ENCODE measurements around the gene BRAF.

Gene BRAF

GRCh38 chr7:140738280-140738679, 186.4 kb downstream of the BRAF start:
- Histone ChIP-seq H3K27me3 (no peaks in the 10 kb centered on the region), H3K4me3 (ENCODE audit: low read depth, low read length) (no peak overlapping the region), H3K9me3 (no peaks in the 10 kb centered on the region), H3K4me1 (no peaks in the 10 kb centered on the region), H3K36me3 (peaks cover 5% of the 10 kb centered on the region; the same call in 1 of the 2 replicates)
- DNase-seq = no peak
- no peak for TF ChIP-seq CTCF (IDR thresholded peaks at IDR 0.05; ENCODE audit: low read depth, low read length)

GRCh38 chr7:140734729-140735128, 190.0 kb downstream of the BRAF start:
- DNase-seq = no peak
- H3K27me3 ChIP-seq = no peaks in the 10 kb centered on the region
- H3K9me3 ChIP-seq = no peaks in the 10 kb centered on the region
- H3K4me1 ChIP-seq = no peaks in the 10 kb centered on the region
- no peak for TF ChIP-seq CTCF (IDR thresholded peaks at IDR 0.05; ENCODE audit: low read depth, low read length)
- H3K4me3 ChIP-seq (ENCODE audit: low read depth, low read length) = no peak overlapping the region
- peaks cover 5% of the 10 kb centered on the region; the same call in 1 of the 2 replicates for H3K36me3 ChIP-seq

- no peaks in the 10 kb centered on the region for H3K27me3 ChIP-seq
- DNase-seq = no peak
- no peaks in the 10 kb centered on the region for H3K4me1 ChIP-seq
- no peak overlapping the region for H3K4me3 ChIP-seq (ENCODE audit: low read depth, low read length)
- no peaks in the 10 kb centered on the region for H3K9me3 ChIP-seq
- H3K36me3 ChIP-seq = peaks cover 5% of the 10 kb centered on the region; the same call in 1 of the 2 replicates
- 0 out of 2 replicates have a peak, but pooled peaks have one; percentile 1 for TF ChIP-seq CTCF (IDR thresholded peaks at IDR 0.05; ENCODE audit: low read depth, low read length)
Observed at GRCh38 chr7:140734096-140734495, 190.6 kb downstream of the BRAF start.

GRCh38 chr7:140732416-140732815, 192.3 kb downstream of the BRAF start:
- no peak overlapping the region for H3K4me3 ChIP-seq (ENCODE audit: low read depth, low read length)
- H3K36me3 ChIP-seq = no peaks in the 10 kb centered on the region
- no peak for TF ChIP-seq CTCF (IDR thresholded peaks at IDR 0.05; ENCODE audit: low read depth, low read length)
- no peaks in the 10 kb centered on the region for H3K4me1 ChIP-seq
- no peaks in the 10 kb centered on the region for H3K27me3 ChIP-seq
- no peak for DNase-seq
- no peaks in the 10 kb centered on the region for H3K9me3 ChIP-seq

- H3K36me3 ChIP-seq = no peaks in the 10 kb centered on the region
- TF ChIP-seq CTCF (IDR thresholded peaks at IDR 0.05; ENCODE audit: low read depth, low read length) = peak; percentile 62
- H3K4me3 ChIP-seq (ENCODE audit: low read depth, low read length) = no peak overlapping the region
- H3K4me1 ChIP-seq = peaks cover 10% of the 10 kb centered on the region
- DNase-seq = no peak
- H3K27me3 ChIP-seq = no peaks in the 10 kb centered on the region
- H3K9me3 ChIP-seq = no peaks in the 10 kb centered on the region
Observed at GRCh38 chr7:140726281-140726680, 198.4 kb downstream of the BRAF start.

GRCh38 chr7:140724706-140725105, 200.0 kb downstream of the BRAF start:
- TF ChIP-seq CTCF (IDR thresholded peaks at IDR 0.05; ENCODE audit: low read depth, low read length) = no peak
- no peaks in the 10 kb centered on the region for H3K9me3 ChIP-seq
- no peak overlapping the region for H3K4me3 ChIP-seq (ENCODE audit: low read depth, low read length)
- no peaks in the 10 kb centered on the region for H3K27me3 ChIP-seq
- H3K36me3 ChIP-seq = no peaks in the 10 kb centered on the region
- DNase-seq = no peak
- H3K4me1 ChIP-seq = peaks cover 10% of the 10 kb centered on the region

Data from BE2C (cell line).